NCI-H446 (cell line): ENCODE data around the gene NINJ2.
"Not testable (repeated sequence)": the region's sequence is repeated elsewhere in the genome, so short reads cannot be mapped to it uniquely, and the experiment has no call there.

ENCODE experiments used
- DNase-seq, 2 experiments: peaks; one replicate each; lab custom pipeline; 2025; lab: John Stamatoyannopoulos, UW

Gene NINJ2, protein sequence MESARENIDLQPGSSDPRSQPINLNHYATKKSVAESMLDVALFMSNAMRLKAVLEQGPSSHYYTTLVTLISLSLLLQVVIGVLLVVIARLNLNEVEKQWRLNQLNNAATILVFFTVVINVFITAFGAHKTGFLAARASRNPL

DNA sequence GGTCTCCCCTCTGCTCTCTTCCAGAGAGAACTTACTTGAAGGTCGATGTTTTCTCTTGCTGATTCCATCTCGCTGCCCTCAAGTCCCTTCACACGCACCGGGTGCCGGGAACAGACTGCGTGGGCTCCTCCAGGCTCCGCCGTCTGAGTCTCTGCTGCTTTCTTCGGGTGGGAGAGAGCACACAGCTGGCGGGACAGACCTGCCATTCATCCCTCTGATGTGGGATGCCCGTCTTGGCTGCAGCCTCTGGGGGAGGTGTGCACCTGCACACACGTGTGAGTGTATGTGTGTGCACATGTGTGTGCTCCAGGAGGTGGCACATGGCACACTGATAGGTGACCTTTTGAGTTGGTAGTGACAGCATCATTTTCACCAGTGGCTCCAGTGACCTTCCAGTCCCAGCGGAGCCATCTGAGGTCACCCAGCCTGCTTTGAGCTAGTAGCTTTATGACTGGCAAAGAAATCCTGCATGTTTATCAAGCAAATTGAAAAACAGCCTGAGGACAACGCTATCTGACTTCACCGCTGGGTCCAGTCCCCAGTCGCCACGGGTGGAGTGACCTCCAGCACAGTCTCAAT is at the start of gene NINJ2:
Gene NINJ2 (minus strand): TSS at position 153 of the 579 bp plus-strand sequence. CDS start 85 bp downstream, at position 68.
- DNase-seq: no peak

DNA sequence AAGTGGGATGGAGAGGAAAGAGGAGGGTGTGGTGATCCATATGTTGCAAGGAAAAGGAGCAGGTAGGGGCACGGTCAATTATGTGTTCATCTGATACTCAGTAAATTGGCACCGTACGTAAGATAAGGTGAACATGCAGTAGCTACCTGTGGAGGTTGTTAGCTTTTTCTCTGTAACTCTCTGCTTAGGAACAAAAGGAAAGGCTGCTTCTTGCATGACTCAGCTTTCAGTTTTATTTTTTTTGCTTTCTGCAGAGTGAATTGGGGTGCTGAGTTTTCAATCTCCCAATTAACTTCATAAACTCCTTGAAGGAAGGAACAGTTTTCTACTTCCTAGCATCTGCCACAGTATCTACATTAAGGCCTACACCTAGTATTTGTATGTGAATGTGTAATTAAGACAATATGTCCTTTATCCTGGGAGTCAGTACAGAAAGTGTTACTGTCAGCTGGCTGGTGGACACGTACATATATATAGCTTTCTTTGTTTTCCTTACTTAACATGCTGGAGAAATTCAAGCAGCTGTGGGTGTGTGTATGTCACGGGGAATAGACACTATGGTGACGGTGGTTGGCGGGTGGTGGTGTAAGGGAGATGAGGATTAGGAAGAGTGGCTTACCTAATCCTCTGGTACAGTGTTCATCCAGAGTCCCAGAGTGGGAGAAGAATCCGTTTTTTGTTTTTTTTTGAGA is 49.1 kb upstream of the NINJ2 start:
- DNase-seq: no peak

DNA sequence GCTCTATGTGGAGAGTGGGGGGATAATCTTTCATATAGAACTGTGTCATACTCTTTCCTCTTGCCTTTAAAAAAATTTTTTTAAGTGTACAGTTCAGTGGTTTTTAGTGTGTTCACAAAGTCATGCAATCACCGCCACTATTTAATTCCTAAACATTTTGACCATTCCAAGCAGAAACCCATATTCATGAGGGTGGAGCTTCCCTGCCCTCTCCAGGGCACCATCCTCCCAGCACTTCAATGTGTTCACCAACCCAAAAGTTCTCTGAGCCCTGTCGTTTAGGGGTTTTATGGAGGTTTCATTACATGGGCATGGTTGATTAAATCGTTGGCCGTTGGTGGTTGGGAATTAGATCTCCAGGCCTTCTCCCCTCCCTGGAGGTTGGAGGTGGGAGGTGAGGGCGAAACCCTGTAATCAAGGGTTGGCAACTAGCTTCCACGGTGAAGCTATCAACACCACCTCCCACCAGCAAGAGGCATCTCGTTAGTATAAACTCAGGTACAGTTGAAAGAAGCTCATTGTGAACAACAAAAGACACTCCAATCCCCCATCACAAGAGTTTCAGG is 46.3 kb upstream of the NINJ2 start:
- DNase-seq: no peak

DNA sequence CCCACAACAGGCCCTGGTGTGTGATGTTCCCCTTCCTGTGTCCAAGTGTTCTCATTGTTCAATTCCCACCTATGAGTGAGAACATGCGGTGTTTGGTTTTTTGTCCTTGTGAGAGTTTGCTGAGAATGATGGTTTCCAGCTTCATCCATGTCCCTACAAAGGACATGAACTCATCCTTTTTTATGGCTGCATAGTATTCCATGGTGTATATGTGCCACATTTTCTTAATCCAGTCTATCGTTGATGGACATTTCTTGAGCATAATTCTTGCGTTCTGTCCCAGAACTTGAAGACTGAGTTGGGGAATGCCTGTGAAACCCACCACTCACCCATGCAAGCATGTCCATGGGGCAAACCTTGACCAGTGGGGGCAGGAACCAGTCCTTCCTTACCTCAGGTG is 44.8 kb upstream of the NINJ2 start:
- DNase-seq: not testable (repeated sequence)

DNA sequence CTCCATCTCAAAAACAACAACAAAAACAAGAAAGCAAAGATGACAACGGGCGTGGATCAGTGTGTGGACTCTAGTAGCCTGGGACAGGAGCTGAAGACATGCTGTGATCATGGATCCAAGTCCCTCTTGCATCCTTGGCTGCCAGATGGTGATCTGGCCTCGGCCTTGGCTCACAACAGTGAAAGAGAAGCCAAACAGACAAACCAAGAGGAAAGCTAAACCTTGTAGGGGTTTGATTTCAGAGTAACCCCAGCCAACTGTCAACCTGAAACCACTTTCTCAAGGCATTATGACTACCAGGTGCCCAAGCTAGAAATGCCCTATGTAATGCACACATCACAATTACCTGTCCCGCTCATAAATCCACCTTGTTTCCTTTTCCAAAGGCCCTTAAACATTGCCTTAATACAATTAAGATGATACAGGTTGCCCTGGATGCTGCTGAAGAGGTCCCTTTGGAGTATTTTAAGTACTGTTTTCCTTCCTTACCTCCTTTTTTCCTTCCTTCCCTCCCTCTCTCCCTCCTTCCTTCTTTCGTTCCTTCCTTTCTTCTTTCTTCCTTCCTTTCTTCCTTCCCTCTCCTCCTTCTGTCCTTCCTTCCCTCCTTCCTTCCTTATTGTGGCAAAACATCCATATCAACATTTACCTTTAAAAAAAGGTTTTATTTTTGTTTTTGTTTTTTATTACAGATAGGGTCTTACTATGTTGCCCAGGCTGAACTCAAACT is 41.4 kb upstream of the NINJ2 start:
- peak; percentile 77 to 84 for DNase-seq

DNA sequence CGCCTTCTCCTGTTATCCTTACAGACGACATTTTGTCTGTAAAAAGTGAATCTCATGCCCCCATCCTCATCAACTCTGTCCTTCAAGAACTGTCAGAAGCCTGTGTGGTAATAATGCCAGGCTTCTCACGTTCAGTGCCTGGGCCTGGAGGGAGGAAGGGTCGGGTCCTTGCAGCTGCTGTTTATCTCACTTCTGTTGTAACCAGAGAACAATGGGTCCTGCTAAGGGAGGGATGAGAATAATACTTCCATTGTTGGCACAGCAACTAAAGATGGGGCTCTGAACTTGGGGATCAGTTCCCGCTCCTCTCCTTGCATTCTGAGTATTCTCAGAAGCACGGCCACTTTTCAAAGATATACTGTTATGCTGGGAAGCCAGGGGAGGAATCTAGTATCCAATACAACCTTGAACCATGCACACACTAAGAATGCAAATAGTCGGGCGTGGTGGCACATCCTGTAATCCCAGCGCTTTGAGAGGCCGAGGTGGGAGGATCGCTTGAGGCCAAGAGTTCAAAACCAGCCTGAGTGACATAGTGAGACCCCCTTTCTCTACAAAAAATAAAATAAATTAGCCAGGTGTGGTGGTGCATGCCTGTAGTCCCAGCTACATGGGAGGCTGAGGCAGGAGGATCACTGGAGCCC is 38.8 kb upstream of the NINJ2 start:
- no peak for DNase-seq

DNA sequence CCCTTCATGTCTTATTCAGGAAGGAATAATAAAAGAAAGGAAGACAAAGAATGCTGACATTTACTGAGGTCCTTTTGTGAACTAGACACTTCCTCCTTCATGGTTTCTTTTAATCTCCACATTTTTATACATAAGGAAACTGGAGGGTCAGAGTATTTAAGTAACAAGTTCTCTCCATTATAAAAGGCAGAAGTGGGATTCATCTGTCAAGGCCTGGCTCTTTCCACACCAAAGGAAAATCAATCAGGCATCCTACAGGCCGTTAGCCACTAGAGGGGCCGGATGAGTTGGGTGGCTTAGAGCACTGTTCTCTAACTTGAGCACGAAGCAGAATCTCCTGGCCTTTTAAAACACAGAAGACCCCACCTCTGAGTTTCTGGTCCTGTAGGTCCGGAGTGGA is 36.8 kb upstream of the NINJ2 start:
- no peak for DNase-seq

DNA sequence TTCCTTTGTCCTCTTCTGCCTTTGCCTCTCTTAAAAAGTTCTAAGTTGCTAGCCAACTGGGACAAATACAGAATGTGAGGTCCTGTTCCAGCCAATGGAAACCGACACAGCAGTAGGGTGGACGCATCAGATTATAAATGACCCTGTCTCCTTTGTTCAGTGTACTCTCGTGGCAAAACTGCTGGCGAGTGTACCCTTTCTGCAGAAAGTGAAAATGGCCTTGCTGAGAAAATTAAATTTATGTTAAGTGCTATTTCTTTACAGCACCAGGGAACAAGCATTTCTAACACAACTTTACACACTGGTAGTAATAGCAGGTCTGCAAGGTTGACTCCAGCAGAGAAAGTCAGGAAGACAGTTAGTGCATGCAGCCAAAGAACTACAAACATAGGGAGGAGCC is 35.0 kb upstream of the NINJ2 start:
- not testable (repeated sequence) for DNase-seq

DNA sequence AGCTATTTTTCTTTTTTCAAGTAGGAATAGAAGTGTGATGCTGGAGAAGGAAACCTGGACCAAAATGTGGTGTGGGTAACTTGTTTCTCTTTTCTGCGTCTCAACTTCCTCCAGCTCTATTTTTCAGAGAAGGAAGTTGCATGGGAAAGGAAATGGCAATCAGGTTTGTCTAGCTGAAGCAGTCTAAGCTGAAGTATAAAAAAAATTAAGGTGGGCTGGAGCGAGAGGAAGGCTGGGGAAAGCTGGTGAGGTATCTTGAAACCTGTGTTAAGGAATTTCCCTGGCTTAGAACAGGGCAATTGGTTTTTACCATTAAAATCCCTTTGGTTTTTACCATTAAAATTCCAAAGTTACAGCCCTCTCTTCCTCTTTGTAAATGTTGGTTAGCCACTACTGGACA is 34.2 kb upstream of the NINJ2 start:
- DNase-seq: no peak

DNA sequence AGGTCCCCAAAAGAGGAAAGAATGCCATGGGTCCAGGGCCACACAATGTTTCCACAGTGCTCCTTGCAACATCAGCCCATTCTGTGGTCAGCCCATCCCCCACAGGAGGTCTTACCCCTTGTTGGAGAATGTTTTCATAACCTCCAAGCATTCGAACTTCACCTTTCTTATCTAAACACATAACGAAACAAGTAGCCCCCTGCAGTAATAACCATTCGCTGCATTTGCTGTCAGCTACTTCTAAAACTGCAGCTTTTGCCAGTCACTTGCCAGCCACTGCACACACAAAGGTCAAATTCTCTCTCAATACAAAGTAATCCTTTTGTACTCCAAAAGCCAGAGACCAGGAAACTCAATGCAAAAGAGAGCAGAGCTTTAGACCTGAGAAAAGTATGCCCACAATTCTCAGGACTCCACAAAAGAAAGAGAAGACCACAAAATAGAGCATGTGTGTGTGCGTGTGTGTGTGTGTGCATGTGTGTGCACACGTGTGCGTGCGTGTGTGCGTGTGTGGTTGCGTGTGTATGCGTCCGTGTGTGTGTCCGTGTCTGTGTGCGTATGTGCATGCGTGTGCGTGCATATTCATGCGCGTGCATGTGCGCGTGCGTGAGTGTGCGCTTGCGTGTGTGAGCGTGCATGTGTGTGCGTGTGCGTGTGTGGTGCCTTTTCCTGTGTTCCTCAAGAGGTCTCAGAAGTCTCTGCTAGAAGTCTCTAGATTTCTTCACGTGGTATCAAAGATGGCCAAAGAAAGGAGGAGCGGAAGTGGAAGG is 31.7 kb upstream of the NINJ2 start:
- DNase-seq: no peak

DNA sequence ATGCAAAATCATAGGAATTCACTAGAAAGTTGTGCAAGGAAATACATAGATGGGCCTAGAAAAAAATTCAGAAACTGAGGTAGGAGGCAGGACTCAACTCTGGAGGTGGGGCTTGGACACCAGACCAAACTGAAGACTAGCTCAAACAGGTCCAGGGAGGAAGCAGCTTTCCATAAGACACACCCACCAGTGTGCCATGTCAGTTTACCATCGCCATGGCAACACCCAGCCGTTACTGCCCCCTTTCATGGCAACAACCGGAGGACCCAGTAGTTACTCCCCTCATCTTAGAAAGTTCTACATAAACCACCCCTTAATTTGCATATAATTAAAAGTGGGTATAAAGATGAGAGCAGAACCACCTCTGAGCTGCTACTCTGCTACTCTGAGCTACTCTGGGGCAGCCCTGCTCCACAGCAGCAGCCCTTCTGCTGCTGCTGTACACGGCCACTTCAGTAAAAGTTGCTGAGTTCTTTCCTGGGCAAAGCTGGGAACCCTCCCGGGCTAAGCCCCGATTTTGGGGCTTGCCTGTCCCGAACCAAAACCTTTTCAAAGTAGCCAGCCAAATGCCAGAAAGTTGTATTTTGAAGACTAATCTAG is 30.8 kb upstream of the NINJ2 start:
- no peak for DNase-seq

DNA sequence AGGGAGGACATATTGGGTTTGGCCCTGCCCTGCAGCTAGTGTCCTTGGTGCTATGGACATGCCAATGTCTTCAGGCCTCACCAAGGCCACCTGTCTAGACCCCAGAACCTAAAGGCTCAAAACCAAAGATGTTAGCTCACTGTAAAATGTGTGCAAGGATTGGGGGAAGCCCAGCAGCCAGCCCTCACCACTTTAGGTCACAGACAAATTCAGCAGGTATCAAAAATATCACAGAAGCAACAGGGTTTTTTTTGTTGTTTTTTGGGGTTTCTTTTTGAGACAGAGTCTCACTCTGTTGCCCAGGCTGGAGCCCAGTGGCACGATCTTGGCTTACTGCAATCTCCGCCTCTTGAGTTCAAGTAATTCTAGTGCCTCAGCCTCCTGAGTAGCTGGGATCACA is 29.0 kb upstream of the NINJ2 start:
- DNase-seq: no peak

DNA sequence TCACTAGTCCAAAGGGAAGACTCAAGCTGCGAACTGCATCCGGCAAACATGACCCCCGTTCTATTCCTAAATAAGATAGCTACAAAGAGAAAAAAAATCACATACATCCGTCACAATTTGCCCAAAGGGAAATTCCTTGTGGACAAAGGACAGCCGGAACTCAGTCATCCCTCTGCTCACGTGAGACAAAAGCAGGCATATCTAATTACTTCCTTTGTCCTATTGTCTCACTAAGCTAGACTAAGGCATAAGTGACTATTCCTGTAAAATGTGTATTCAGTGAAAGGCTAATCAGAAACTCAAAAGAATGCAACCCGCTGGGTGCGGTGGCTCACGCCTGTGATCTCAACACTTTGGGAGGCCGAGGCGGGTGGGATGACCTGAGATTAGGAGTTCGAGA is 27.2 kb upstream of the NINJ2 start:
- no peak for DNase-seq

DNA sequence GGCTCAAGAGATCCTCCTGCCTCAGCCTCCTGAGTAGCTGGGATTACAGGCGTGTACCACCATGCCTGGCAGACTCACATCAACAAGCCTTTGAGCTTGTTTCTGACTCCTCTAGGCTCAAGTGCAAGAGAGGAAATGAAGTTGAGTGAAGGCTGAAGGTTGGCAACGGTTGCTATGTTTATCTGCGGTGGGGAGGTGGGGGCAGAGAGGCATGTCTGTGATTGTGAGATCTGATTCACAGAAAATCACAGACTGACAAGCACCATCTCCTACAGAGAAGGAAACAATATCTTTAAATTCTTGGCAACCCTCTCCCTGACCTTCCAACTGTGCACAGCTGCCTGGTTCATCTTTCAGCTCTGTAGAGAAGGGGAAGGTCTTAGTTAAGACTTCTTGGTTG is 22.1 kb upstream of the NINJ2 start:
- DNase-seq: peak in 1 of 2 experiments; percentile 36

DNA sequence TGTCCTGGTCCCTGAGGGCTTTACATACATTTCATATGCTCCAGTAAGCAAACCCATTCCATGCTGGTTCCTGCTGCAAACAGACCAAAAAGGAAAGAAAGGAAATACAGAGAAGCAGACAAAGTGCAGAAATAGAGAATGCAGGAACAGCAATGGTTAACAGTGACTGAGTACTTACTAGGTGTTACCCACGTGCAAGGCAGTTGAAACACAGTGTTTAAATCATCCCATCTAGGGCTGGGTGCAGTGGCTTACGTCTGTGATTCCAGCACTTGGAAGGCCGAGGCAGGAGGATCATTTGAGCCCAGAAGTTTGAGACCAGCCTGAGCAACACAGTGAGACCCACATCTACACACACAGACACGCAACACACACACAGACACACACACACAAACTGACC is 21.2 kb upstream of the NINJ2 start:
- DNase-seq: no peak

DNA sequence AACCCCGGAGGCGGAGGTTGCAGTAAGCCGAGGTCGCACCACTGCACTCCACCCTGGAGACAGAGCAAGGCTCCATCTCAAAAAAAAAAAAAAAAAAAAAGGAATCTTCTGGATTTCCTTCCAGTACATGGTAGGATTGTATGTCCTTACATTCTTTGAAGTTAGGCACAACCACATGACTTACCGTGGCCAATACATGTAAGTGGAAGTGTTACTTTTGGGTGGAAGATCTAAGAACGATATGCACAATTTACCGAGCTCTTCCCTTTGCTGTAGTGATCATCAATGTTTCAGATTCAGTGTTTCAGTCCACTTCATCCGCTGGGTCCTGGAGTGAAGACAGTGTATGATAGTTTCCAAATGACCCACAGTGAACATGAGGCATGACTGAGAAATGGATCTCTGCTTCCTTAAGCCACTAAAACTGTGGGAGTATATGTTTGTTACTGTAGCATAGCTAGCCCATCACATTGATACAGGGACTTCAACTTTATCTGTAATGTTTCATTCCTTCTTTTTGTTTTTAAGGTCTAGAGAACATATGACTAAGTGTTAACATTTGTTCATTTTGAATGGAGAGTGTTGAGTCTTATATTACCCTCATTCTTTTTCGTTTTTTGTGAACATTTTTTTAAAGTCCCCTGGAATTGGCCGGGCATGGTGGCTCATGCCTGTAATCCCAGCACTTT is 18.5 kb upstream of the NINJ2 start:
- no peak for DNase-seq

DNA sequence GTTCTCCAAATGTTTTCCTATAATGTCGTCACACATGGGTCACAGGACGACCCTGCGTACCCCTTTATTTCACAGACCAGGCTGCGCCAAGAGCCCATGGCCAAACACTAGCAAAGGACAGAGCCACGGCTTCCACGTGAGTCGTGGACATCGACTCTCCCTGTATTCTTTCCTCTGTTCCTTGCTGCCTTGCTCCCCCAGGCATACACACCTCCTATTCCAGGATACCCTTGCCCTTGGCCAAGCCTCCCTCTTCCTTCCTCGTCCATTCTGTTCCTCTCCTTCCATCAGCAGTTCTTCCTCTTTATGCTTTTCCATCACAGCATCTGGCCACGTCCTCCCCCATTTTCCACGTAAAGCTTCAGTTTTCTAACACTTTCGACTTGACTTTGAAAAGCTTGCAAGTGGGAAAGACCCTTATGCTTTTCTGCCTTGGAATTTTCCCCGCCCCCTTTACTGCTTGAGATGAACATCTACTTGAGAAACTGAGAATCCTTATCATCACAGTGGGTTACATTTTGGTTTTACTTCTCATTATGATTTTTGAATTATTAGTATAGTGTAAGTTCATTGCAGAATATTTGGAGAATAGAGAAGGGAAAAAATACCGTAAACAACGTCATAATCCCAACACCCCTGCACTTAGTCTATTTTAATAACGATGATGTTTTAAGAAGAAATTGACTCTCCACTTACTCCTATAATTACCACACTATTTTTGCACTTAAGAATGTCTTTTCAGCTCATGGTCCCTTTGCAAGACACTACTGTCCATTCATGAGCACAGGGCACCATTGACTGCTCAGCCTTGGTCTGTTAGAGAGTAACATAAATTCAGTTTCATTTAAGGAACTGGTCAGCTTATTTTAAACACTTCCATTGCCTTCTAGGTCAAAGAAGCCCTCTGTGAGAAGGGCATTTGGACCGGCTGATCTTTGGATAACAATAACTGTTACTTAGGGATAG is 15.8 kb upstream of the NINJ2 start:
- no peak for DNase-seq

DNA sequence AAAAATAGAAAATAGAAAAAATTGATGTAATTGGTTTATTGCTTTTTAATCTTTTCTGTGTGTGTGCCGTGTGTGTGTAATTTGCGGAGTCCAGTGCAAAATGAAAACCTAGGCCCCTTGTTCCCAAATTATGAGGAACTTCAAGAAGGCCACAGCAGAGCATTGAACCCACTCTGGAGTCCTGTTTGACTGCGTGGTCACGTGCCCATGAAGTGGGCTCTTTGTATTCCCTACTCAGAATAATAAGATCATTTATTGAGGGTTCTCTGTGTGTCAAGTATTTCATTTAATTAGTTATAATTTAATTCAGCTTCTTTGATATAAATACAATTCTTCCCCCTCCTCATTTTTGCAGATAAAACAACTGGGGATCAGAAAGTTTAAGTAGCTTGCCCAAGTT is 12.3 kb upstream of the NINJ2 start:
- DNase-seq: no peak

DNA sequence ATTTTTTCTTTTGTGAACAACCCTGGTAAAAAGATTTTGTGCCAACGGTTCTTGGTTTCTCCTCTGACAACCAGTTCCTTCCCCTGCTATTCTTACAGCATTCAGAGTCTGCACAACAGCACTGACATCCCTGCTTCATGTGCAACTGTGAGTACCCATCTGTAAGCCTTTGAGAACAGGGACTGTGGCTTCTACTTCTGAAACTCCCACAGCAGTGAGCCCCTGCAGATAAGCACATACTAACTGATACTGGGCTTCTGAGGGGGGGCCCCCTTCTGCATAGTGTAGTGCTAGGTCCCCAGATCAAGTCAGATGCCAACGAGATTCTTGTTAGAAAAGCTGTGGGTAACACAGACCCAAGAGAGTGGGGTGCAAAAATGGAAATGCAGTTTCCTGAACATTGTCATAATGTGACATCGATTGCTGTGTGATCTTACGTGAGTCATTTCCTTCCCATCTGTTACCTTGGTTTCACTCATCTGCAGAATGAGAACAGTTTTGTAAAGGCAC is 11.1 kb upstream of the NINJ2 start:
- DNase-seq: no peak
